Subcutaneous adipose tissue (tissue), 4 donors: ENCODE results near the gene TRIM14. TPM values are rescaled to one million over a fixed set of nuclear protein-coding genes. Genes with fewer than 3 reads are reported as not detected.

ENCODE experiments used
- CTCF ChIP-seq: fragments of 450-650 bp; IDR thresholded peaks from one replicate; pipeline ENCODE4 v1.5.1; 2016; ENCODE audit warnings: low read depth, mild to moderate bottlenecking, control low read depth, antibody characterized with exemption, moderate library complexity
- total RNA-seq, 4 donors: library from RNA; depleted of rRNA; stranded (reverse); fragments of >200 nt; gene quantifications; one replicate each; pipeline ENCODE4 v1.1.0, GENCODE V29; 2016

Gene TRIM14
- total RNA-seq, 4 donors from 2014 or later = 10.7 to 44.2 (median 18.2) TPM

DNA sequence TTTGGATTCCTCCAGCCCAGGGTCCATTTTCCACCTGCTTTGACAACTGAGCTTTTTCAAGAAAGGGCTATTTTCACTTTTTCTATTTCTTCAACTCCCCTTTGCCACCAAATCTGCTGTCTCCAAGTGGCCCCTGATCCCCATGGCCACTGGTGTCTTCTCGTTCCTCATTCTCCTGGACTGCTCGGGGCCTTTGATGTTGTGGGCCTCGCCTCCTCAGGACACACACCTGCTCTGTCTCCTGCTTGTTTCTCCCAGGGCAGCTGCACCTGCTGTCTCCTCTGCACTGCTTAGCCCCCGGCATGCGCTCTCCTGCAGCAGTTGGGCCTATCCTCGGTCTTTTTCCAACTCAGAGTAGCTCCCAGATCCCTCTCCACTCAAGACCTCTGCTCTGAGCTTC is 78.8 kb downstream of the TRIM14 start:
- no peak for TF ChIP-seq CTCF

GRCh38 chr9:98039607-98040017 is 79.4 kb downstream of the TRIM14 start:
- TF ChIP-seq CTCF = no peak

GRCh38 chr9:98038958-98039357 is 80.1 kb downstream of the TRIM14 start:
- TF ChIP-seq CTCF = no peak

DNA sequence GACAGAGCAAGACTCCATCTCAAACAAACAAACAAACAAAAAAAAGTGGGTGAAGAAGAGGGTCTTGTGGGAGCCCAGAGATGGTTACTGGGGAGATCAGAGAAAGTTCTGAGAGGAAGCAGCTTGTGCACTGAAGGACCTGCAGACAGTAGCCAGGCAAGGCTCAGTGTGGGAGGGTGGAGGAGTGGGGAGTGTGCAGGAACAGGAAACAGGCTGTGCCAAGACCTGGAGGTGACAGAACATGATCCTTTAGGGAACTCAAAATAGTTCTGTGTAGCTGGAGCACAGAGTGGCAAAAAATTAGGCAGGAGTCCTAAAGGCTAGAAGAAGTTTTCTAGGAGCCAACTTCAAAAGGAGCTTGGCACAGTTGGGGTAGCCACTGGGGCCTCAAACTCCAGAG is 81.7 kb downstream of the TRIM14 start:
- no peak for TF ChIP-seq CTCF

GRCh38 chr9:98034593-98035546 is 84.2 kb downstream of the TRIM14 start:
- no peak for TF ChIP-seq CTCF

DNA sequence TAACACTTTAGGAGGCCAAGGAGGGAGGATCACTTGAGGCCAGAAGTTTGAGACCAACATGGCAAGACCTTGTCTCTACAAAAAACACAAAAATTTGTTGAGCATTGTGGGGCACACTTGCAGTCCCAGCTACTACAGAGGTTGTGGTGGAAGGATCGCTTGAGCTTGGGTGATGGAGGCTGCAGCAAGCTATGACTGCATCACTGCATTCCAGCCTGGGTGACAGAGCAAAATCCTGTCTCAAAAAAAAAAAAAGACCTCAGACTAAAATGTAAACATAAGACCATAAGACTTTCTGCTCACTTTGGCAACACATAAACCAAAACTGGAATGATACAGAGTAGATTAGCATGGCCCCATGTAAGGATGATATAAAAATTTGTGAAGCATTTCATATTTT is 87.1 kb downstream of the TRIM14 start:
- TF ChIP-seq CTCF = no peak

DNA sequence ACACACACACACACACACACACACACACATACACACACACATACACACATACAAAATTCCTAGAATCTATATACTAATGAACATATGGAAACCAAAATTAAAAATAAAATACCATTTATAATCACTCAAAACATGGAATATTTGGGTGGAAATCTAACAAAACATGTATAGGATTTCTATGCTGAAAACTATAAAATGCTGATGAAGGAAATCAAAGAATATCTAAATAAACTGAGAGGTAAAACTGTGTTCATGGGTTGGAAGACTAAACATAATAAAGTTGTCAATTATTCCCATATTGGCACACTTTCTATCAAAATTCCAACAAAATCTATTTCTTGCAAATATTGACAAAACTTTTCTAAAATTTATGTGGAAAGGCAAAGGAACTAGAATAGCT is 87.9 kb downstream of the TRIM14 start:
- no peak for TF ChIP-seq CTCF
